ENCODE data around the gene HNRNPF.

DNA sequence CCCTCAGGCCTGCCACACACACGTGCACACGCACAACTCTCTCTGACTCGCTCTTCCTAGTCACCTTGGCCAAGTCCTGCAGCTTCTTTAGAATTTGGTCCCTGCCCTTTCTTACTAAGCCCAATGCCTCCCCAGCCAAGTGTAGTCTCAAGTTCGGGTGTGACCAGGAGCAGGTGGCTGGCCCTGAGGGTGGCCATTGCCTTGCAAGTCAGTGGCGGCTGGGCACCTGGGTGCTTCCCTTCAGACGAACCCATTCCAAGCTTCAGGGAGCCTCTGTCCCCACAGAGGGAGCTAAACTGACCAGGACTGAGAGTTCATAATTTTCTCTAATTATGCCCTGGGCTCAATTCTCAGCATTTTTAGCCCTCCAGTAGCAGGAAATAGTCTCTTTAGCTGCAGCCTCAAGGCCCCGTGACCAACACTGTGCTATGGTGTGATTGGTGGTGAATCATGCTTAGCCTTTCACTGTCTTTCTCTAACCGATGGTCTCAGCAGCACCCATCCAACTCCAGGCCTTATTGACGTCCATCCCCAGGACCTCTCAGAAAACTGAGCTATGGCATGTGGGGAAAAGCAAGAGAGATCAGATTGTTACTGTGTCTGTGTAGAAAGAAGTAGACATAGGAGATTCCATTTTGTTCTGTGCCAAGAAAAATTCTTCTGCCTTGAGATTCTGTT is 72.2 kb downstream of the HNRNPF start:
- no peak for TF ChIP-seq CTCF (conservative IDR thresholded peaks at IDR 0.05; ENCODE audit: low read length)
- no peak for TF ChIP-seq EZH2phosphoT487 (IDR thresholded peaks at IDR 0.05; ENCODE audit: borderline replicate concordance, low read depth, low read length)
